Measurements from ENCODE around the gene PGP. TPM values are rescaled to one million over a fixed set of nuclear protein-coding genes. Genes with fewer than 3 reads are reported as not detected.
"Not testable (repeated sequence)": the region's sequence is repeated elsewhere in the genome, so short reads cannot be mapped to it uniquely, and the experiment has no call there.

Gene PGP
- total RNA-seq: 10 to 100 TPM; 31.0 to 32.0 TPM
- polyA plus RNA-seq (2013, experiment 1 of 2): 32.6 TPM
- polyA plus RNA-seq (2013, experiment 2 of 2): 31.5 TPM
- long read RNA-seq, experiment 1, transcript PGP-201 (2 exons, 2,727 nt): major isoform, 41 of 62 reads
- long read RNA-seq, experiment 1, partial matches to known transcripts: 0 of 62 reads
- long read RNA-seq, experiment 1, other reads (novel, unspliced or antisense): 21 of 62 reads
- long read RNA-seq, experiment 2, transcript PGP-201 (2 exons, 2,727 nt): major isoform, 163 of 165 reads
- long read RNA-seq, experiment 2, partial matches to known transcripts: 0 of 165 reads
- long read RNA-seq, experiment 2, other reads (novel, unspliced or antisense): 2 of 165 reads
- long read RNA-seq, experiment 3, transcript PGP-201 (2 exons, 2,727 nt): major isoform, 12 of 12 reads
- long read RNA-seq, experiment 3, partial matches to known transcripts: 0 of 12 reads
- long read RNA-seq, experiment 3, other reads (novel, unspliced or antisense): 0 of 12 reads
- long read RNA-seq, experiment 4: 0 reads

- Histone ChIP-seq H3K4me3 (ENCODE audit: low read length) (peak within 1 kb of the TSS; percentile 86), H3K9ac (ENCODE audit: extremely low read depth, low read length, poor library complexity, severe bottlenecking) (peak within 1 kb of the TSS; percentile 91), H3K27me3 (ENCODE audit: control insufficient read depth, insufficient read depth, low read length, poor library complexity, severe bottlenecking) (no peaks in the 10 kb centered on the region), H3K4me1 (ENCODE audit: control insufficient read depth, insufficient read depth, low read length) (peaks cover 3% of the 10 kb centered on the region), H3K9me3 (ENCODE audit: control insufficient read depth, low read length) (no peaks in the 10 kb centered on the region), H3K27ac (ENCODE audit: low read depth, low read length) (peak within 1 kb of the TSS; percentile 87), H3K36me3 (ENCODE audit: control insufficient read depth, insufficient read depth, low read length) (peaks cover 17% of the 10 kb centered on the region)
- no peak for TF ChIP-seq CTCF (conservative IDR thresholded peaks at IDR 0.05)
- Mint-ChIP-seq H3K27me3 (ENCODE audit: insufficient read depth) (no peaks in the 10 kb centered on the region), H3K36me3 (ENCODE audit: low read depth) (peaks cover 12% of the 10 kb centered on the region), H3K4me1 (peaks cover 12% of the 10 kb centered on the region), H3K27ac (peak within 1 kb of the TSS; percentile 99), H3K9me3 (no peaks in the 10 kb centered on the region), H3K4me3 (peak within 1 kb of the TSS; percentile 71)
- DNase-seq: no peak
- WGBS, 2 experiments (ENCODE audit: insufficient coverage in 1 of 2, insufficient read length in 1 of 2): 0% methylated on average over 1 to 48 of the region's 48 CpGs
Measured at GRCh38 chr16:2214719-2214968, at the start of gene PGP. TSS of gene PGP (minus strand) at chr16:2214840. CDS start at chr16:2214777, 63 bp downstream.

- WGBS, 2 experiments (ENCODE audit: insufficient coverage in 1 of 2, insufficient read length in 1 of 2): 94 to 100% methylated on average over 2 to 14 of the region's 14 CpGs
- DNase-seq; H3K4me1 ChIP-seq (ENCODE audit: control insufficient read depth, insufficient read depth, low read length); H3K9me3 ChIP-seq (ENCODE audit: control insufficient read depth, low read length); H3K27ac ChIP-seq (ENCODE audit: low read depth, low read length); H3K9me3 Mint-ChIP-seq; H3K4me3 ChIP-seq (ENCODE audit: low read length); H3K27me3 ChIP-seq (ENCODE audit: control insufficient read depth, insufficient read depth, low read length, poor library complexity, severe bottlenecking); H3K27me3 Mint-ChIP-seq (ENCODE audit: insufficient read depth); H3K4me3 Mint-ChIP-seq; H3K9ac ChIP-seq (ENCODE audit: extremely low read depth, low read length, poor library complexity, severe bottlenecking): not testable (repeated sequence)
- Mint-ChIP-seq H3K36me3 (ENCODE audit: low read depth) (peaks cover 75% of the 10 kb centered on the region), H3K27ac (peak overlapping the region; percentile 40), H3K4me1 (peaks cover 20% of the 10 kb centered on the region)
- H3K36me3 ChIP-seq (ENCODE audit: control insufficient read depth, insufficient read depth, low read length): peaks cover 72% of the 10 kb centered on the region
- peak; percentile 30 for TF ChIP-seq CTCF (conservative IDR thresholded peaks at IDR 0.05)
Measured at GRCh38 chr16:2263026-2263425, 48.4 kb upstream of the PGP start.

- TF ChIP-seq CTCF (conservative IDR thresholded peaks at IDR 0.05): no peak
- no peak overlapping the region for H3K27ac Mint-ChIP-seq
- H3K4me1 ChIP-seq (ENCODE audit: control insufficient read depth, insufficient read depth, low read length): no peaks in the 10 kb centered on the region
- DNase-seq: no peak
- H3K4me3 Mint-ChIP-seq: no peak overlapping the region
- H3K36me3 Mint-ChIP-seq (ENCODE audit: low read depth): peaks cover 89% of the 10 kb centered on the region
- no peak overlapping the region for H3K9ac ChIP-seq (ENCODE audit: extremely low read depth, low read length, poor library complexity, severe bottlenecking)
- no peaks in the 10 kb centered on the region for H3K27me3 Mint-ChIP-seq (ENCODE audit: insufficient read depth)
- no peaks in the 10 kb centered on the region for H3K9me3 Mint-ChIP-seq
- H3K9me3 ChIP-seq (ENCODE audit: control insufficient read depth, low read length): no peaks in the 10 kb centered on the region
- peaks cover 7% of the 10 kb centered on the region for H3K4me1 Mint-ChIP-seq
- peaks cover 100% of the 10 kb centered on the region for H3K36me3 ChIP-seq (ENCODE audit: control insufficient read depth, insufficient read depth, low read length)
- H3K4me3 ChIP-seq (ENCODE audit: low read length): no peak overlapping the region
- no peaks in the 10 kb centered on the region for H3K27me3 ChIP-seq (ENCODE audit: control insufficient read depth, insufficient read depth, low read length, poor library complexity, severe bottlenecking)
- no peak overlapping the region for H3K27ac ChIP-seq (ENCODE audit: low read depth, low read length)
- WGBS, 2 experiments (ENCODE audit: insufficient coverage in 1 of 2, insufficient read length in 1 of 2): 97 to 98% methylated on average over 8 of the region's 8 CpGs
Measured at GRCh38 chr16:2260250-2260649, 45.6 kb upstream of the PGP start.

GRCh38 chr16:2258530-2258929 lies 43.9 kb upstream of the PGP start:
- peaks cover 83% of the 10 kb centered on the region for H3K36me3 Mint-ChIP-seq (ENCODE audit: low read depth)
- not testable (repeated sequence) for H3K27ac Mint-ChIP-seq; DNase-seq; H3K9me3 Mint-ChIP-seq; H3K9me3 ChIP-seq (ENCODE audit: control insufficient read depth, low read length); H3K4me3 Mint-ChIP-seq; H3K27me3 Mint-ChIP-seq (ENCODE audit: insufficient read depth); H3K9ac ChIP-seq (ENCODE audit: extremely low read depth, low read length, poor library complexity, severe bottlenecking); H3K4me1 Mint-ChIP-seq; H3K27ac ChIP-seq (ENCODE audit: low read depth, low read length); H3K27me3 ChIP-seq (ENCODE audit: control insufficient read depth, insufficient read depth, low read length, poor library complexity, severe bottlenecking); H3K4me3 ChIP-seq (ENCODE audit: low read length); H3K4me1 ChIP-seq (ENCODE audit: control insufficient read depth, insufficient read depth, low read length)
- WGBS, 2 experiments (ENCODE audit: insufficient coverage in 1 of 2, insufficient read length in 1 of 2): 86 to 96% methylated on average over 4 to 7 of the region's 7 CpGs
- peaks cover 98% of the 10 kb centered on the region for H3K36me3 ChIP-seq (ENCODE audit: control insufficient read depth, insufficient read depth, low read length)
